HG03521 (cell line): Measurements from ENCODE around the gene HIPK2.

ENCODE experiments used
- ATAC-seq: cut with Tn5 transposase; IDR thresholded peaks from one replicate; pipeline ENCODE4 v1.9.1; 2021; ENCODE audit warnings: mild to moderate bottlenecking, moderate library complexity; ENCODE audit not compliant: unreplicated experiment

The HIPK2 gene

GRCh38 chr7:139783647-139784385, 6.0 kb upstream of the HIPK2 start:
- no peak for ATAC-seq

DNA sequence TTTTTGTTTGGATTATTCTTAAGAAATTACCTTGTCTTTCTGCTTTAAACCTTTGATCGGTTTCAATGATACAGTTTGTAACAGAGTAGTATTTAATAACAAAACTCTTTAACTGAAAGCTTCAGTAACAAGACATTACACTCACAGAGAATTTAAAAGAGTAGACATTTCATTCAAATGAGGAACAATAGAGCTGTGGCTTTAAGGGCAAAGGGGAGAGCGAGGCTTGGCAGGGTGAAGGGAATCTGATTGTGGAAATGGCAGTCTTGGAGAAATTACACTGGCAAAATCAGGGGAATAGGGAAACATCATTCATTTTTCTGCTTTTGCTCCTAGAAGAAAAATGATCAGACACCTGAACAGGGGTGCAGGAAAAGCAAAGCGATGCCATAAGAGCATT, 5.1 kb upstream of the HIPK2 start:
- ATAC-seq: no peak

DNA sequence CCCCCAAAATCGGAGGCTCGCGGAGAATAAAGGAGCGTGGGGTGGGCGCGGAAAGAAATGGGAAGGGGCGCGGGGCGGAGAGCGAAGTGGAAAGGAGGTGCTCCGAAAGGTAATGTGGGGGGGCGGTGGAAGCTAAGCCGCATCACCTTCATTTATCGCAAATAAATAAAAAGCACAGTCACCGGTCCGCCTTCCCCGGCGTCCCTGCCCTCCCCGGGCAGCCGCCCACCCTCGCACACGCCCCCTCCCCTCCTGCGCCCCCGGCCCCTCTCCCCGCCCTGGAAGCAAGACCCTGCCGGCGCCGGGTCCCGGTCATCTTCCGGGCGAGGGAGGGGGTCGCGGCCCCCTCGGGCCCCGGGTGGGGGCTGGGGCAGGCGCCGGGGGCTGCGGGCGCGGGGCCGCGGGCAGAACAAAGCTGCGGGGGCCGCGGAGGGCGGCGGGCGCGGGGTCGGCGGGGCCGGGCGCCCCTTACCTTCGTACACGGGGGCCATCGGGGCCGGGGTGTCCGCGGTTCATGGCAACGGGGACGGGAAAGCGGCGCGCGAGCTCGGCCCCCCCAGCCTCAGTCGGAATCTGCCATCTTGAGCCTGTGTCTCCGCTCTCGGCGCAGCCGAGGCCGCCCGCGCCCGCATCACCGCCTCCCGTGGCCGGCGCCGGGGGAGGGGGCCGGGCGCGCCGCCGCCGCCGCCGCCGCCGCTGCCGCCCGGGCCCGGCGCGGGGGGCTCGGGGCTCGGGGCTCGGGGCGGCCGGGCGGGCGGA, 486 bp downstream of the HIPK2 start:
- peak; percentile 36 for ATAC-seq

DNA sequence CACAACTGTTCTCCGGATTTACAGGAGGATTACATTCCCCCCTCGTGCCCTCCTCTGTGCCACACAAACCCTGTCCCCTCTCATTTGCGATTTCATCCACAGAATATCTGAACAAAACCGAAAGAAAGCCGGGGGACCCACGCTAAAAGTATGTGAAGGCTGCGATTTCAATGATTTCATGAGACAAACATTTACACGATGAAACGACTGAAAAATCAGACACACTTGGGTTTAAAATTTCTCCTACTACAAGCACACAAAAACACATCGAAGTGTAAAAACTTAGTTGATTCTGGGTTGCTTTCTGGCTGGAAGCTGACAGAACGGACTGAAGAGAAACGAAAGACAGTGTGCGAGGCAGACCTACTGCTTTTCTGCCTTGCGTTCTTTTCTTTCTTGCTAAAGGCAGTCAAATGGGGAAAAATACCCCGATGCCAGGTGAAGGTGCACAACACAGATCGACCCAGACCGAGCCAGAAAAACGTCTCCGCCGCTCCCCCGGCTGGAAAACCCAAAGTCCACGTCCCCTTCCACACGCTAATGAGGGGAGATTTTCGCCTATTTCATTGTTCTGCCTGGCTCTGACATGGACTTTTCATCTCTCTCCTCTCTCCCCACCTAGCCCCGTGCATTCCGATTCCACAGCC, 1.2 kb downstream of the HIPK2 start:
- no peak for ATAC-seq

DNA sequence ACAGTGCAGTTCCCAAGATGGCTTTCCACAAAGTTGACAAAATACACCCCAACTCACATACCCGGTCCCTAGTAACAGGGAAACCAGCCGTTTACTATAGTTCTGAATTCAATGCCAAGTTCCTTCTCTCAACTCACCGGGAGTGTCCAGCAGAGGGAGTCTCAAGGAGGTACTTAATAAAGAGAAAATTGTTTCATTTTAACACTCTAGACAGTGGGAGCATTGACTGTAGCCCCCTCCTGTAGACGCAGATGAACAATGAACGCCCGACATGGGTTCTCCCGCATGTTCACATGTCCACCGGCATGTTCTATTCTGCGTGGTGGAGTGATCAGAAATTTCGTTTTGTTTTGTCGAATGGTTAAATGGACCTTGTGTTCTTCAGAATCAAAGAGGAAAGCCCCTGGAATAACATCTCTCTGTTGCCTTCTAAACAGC, 1.9 kb downstream of the HIPK2 start:
- peak; percentile 29 for ATAC-seq

DNA sequence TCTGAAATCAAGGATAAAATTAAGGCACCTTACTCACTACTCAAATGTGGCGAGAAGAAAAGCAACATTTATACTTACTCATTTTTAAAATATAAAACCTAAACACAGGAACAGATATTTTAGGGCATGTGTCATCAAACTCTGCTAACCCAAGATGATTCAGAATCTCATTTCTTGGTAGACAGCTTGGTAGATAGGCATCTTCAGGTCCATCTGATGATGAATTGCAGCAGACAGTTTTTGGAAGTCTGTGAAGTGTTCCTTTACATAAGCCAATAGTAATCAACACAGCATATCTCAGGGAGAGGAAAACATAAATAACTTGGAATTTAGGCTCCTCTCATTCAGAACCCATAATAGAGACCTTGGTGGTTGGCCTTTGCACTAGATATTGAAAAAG, 3.4 kb downstream of the HIPK2 start:
- no peak for ATAC-seq

- no peak for ATAC-seq
These were observed 4.4 kb downstream of the HIPK2 start for GRCh38 chr7:139773371-139773770.

DNA sequence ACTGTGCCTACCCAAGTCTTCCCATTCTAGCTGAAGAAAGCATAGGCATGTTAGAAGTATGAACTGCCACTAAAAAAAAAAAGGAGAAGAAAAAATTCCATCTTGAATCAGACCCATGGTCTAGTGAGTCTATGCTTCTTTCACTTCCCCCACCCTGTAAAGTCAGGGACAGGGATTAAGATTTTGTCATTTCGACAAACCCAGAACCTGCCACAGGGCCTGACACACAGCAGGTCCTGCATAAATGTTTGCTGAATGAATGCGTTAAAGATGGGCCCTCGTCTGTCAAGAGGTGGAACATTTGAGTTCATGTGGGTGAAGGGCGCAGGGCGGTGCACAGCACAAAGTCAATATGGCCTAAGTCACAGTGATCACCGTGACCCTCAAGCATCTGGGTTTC, 4.9 kb downstream of the HIPK2 start:
- no peak for ATAC-seq

DNA sequence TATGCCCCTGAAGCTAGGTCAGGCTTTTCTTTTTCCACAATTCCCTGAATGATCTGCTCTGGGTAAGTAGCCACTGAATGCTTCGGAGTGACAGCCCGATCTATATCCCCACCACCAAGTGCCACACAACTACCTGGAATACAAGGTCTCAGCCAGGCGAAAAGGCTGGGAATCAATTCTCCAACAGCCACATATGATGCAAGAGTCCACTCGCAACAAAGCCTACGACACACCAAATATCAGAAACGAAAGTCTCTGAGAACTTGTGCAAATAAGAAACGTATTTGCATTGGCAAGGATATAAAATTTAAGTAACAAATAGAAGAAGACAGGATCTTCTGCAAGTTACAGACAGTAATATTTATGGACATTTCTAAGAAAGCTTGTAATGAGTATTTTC, 5.7 kb downstream of the HIPK2 start:
- no peak for ATAC-seq

DNA sequence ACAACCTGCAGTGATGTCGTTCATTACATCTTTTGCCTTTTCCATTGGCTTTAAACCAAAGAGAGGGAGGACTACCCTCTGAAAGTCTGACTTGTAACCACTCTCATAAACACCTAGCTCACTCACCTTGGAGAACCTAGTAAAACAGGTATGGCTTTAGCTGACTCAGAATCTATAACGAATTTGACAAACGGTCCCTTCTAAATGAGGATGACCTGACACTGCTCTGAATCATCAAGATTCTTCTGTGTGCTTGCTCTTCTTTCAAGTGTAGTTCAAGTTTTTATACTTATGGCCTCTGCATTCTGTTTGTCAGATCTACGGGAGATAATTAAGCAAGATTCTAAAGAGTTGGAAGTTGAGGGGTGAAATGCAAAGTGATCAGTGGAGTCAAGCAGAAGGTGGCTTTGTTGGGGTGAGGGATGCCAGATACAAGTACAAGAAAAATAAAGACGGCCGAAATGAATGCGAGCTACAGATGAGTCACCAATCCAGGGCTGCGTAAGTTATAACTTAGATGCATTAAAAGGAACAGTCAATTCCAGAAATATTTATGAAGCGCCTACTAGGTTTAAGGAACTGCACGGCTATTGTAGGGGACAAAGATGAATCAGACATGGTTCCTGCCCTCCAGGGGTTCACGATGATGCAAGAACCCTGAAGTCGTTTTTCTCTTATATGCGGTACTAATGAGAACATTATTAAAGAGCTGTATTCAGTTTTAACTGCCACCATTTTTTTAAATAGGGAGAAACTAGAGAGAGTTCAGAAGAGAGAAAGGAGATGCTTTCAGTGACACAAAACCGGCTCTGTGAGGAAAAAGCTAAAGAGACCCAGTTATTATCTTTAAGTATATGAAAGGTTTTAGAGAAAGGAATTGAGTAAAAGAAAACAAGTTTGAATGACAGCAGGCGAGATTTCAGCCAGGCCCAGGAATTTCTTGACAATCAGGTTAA, 6.5 kb downstream of the HIPK2 start:
- no peak for ATAC-seq

DNA sequence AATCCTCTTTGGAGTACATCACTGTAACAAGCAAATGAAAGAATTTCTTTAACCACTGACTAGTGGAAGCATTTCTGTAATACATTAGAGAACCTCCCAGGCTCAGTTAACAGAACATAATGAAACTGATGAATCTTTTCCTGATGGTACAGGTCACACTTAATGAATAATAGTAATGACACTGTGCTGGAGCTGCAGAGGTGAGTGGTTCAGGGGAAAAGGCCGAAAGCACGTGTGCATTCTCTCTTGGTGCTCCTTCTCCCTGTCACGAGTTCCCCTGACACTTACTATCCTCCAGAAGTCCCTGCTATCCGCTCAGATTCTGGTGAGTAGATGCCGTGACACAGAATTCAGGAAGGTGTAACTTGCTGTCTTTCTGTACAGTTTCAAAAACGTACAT, 8.0 kb downstream of the HIPK2 start:
- ATAC-seq: no peak

GRCh38 chr7:139769066-139769465, 8.7 kb downstream of the HIPK2 start:
- no peak for ATAC-seq

- ATAC-seq: no peak
These were observed 9.5 kb downstream of the HIPK2 start for GRCh38 chr7:139768249-139768824.

GRCh38 chr7:139767561-139767982, 10.2 kb downstream of the HIPK2 start:
- ATAC-seq: peak; percentile 66

- ATAC-seq: no peak
These were observed 12.7 kb downstream of the HIPK2 start for GRCh38 chr7:139765143-139765542.

- no peak for ATAC-seq
These were observed 14.5 kb downstream of the HIPK2 start for GRCh38 chr7:139763330-139763729.

DNA sequence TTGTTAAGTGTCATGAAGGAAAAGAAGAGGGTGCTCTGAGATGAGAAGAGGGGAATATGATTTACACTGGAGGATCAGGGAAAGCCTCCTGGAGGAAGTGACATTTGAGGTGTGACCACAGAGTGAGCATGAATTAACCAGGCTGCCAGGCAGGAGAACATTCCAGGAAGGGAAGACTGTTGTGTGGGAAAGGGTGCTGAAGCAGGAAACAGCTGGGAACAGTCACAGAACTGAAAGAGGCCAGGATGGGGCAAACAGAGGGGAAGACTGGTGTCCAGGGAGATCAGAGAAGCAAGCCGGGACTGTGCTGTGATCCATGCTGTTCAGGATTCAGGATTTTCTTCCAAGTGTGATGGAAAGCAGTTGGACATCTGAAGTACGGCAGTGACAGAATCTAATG, 14.9 kb downstream of the HIPK2 start:
- no peak for ATAC-seq

GRCh38 chr7:139758388-139758787, 19.4 kb downstream of the HIPK2 start:
- ATAC-seq: no peak

GRCh38 chr7:139757968-139758367, 19.8 kb downstream of the HIPK2 start:
- ATAC-seq: no peak

DNA sequence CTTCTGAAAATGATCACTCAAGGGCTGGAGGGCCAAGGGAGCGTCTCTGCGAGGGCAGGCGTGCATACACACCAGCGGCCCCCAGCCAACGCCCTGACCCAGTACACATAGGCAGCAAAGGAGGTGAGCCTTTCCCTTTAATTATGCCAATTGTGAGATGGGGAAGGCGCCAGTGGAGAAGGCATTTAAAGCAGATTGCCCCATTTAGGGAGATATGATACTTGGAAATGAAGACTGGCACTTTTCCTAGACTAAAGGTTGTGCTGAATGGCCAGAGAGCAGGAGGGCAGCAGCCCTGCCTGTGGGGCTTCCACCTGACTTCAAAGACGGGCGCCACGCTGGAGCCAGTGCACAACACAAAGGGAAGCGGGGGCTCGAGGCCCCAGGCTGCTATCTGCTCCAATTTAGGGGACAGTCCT, 24.1 kb downstream of the HIPK2 start:
- no peak for ATAC-seq
